Thyroid gland (tissue), 4 donors: Measurements from ENCODE around the gene CD96. TPM values are rescaled to one million over a fixed set of nuclear protein-coding genes. Genes with fewer than 3 reads are reported as not detected.
A peak's percentile ranks its signal among the peaks of the same experiment; 100 is the strongest.

ENCODE experiments used
- DNase-seq, 2 donors: peaks; one replicate each; pipeline ENCODE4 v3.0.0-alpha.2; 2019
- H3K27ac ChIP-seq, 3 donors: fragments of 200-600 bp; sonication (generic); 1 replicate in 2 of 3; 2 replicates in 1 of 3; pipeline ENCODE4 v1.5.1; 2016 to 2019; ENCODE audit warnings: mild to moderate bottlenecking in 1 of 3, moderate library complexity in 1 of 3
- H3K27me3 ChIP-seq: fragments of 200-600 bp; sonication (generic); one replicate; pipeline ENCODE4 v1.5.1; 2019
- H3K36me3 ChIP-seq, 2 donors: fragments of 200-600 bp; sonication (generic); one replicate each; pipeline ENCODE4 v1.5.1; 2016 to 2019
- H3K4me1 ChIP-seq, 2 donors: fragments of 200-600 bp; sonication (generic); one replicate each; pipeline ENCODE4 v1.5.1; 2017 to 2019
- H3K4me3 ChIP-seq, 3 donors: fragments of 200-600 bp; sonication (generic); replicated peaks in 1 of 3; 1 replicate in 2 of 3; 2 replicates in 1 of 3; pipeline ENCODE4 v1.5.1; 2016; ENCODE audit warnings: mild to moderate bottlenecking in 1 of 3
- H3K9me3 ChIP-seq: fragments of 200-600 bp; sonication (generic); one replicate; pipeline ENCODE4 v1.5.1; 2017
- CTCF ChIP-seq, 6 experiments: fragments of 200-600 bp in 3 of 6; fragments of 450-650 bp in 3 of 6; sonication (generic) in 3 of 6; IDR thresholded peaks; one replicate each; pipeline ENCODE4 v1.5.1; 2016 to 2019; ENCODE audit warnings: antibody characterized with exemption in 6 of 6, mild to moderate bottlenecking in 2 of 6, inconsistent platforms in 1 of 6, moderate library complexity in 1 of 6
- POLR2A ChIP-seq, 2 donors: fragments of 450-650 bp; IDR thresholded peaks; one replicate each; pipeline ENCODE4 v1.6.1; 2017; ENCODE audit warnings: antibody characterized with exemption in 2 of 2, mild to moderate bottlenecking in 2 of 2, moderate library complexity in 1 of 2
- WGBS, 2 donors: methylation state at CpG; one replicate each; pipeline ENCODE4 v1.1.5; 2017; 5-methylcytosine and 5-hydroxymethylcytosine counted together
- intact Hi-C: fragments of 100-400 bp; cut with DNase I; formaldehyde crosslinking; loops from one replicate; pipeline ENCODE4 v1.15.1; 2023
- total RNA-seq, 4 donors: library from RNA; depleted of rRNA; stranded (reverse); fragments of >200 nt; gene quantifications; one replicate each; pipeline ENCODE4 v1.2.3, GENCODE V29; 2016

Gene CD96
- total RNA-seq, 4 donors from 2014 or later, result 2.8 to 4.6 (median 3.7) TPM

- H3K4me1 ChIP-seq, result peaks cover 7 to 13% of the 10 kb centered on the region in 2 donors
- no peak overlapping the region for H3K4me3 ChIP-seq
- intact Hi-C loops, result loop anchor here (5.0 kb wide), 1 partner anchor 119 kb away; no protein-coding TSS in a partner anchor
- no peaks in the 10 kb centered on the region for H3K9me3 ChIP-seq
- H3K27me3 ChIP-seq, result no peaks in the 10 kb centered on the region
- H3K36me3 ChIP-seq, result no peaks in the 10 kb centered on the region
- peak in 1 of 2 donors; percentile 26 for DNase-seq
- TF ChIP-seq POLR2A (IDR thresholded peaks at IDR 0.05) (no peak), CTCF (IDR thresholded peaks at IDR 0.05) (peak in 5 of 6 experiments; percentile 24 to 73 (median 57))
- H3K27ac ChIP-seq, result peak overlapping the region in 2 of 3 donors; percentile 19 to 54
- 54 to 55% methylated on average over 2 of the region's 2 CpGs for WGBS, 2 donors
Observed at GRCh38 chr3:111691293-111691909, 149.4 kb downstream of the CD96 start.

- TF ChIP-seq CTCF (IDR thresholded peaks at IDR 0.05) (no peak), POLR2A (IDR thresholded peaks at IDR 0.05) (no peak)
Observed at GRCh38 chr3:111692593-111693552, 150.9 kb downstream of the CD96 start.

GRCh38 chr3:111694471-111694870 lies 152.5 kb downstream of the CD96 start:
- H3K4me3 ChIP-seq, result no peak overlapping the region
- 94 to 97% methylated on average over 2 of the region's 2 CpGs for whole genome bisulfite sequencing, 2 donors

More at GRCh38 chr3:111692593-111693552, 150.9 kb downstream of the CD96 start:
- H3K4me1 ChIP-seq, result peaks cover 7 to 13% of the 10 kb centered on the region in 2 donors
- H3K4me3 ChIP-seq, result no peak overlapping the region
- H3K36me3 ChIP-seq, result no peaks in the 10 kb centered on the region
- 82 to 89% methylated on average over 8 of the region's 8 CpGs for WGBS, 2 donors
- intact Hi-C loops, result loop anchor here (5.0 kb wide), 1 partner anchor 121 kb away; no protein-coding TSS in a partner anchor
- H3K27ac ChIP-seq, result no peak overlapping the region
- H3K9me3 ChIP-seq, result no peaks in the 10 kb centered on the region
- no peaks in the 10 kb centered on the region for H3K27me3 ChIP-seq
- no peak for DNase-seq

GRCh38 chr3:111695636-111696117 lies 153.7 kb downstream of the CD96 start:
- Histone ChIP-seq H3K4me1 (peaks cover 5 to 6% of the 10 kb centered on the region in 2 donors), H3K36me3 (no peaks in the 10 kb centered on the region), H3K4me3 (no peak overlapping the region), H3K27ac (no peak overlapping the region), H3K9me3 (no peaks in the 10 kb centered on the region), H3K27me3 (no peaks in the 10 kb centered on the region)
- 73 to 83% methylated on average over 1 of the region's 1 CpG for WGBS, 2 donors
- TF ChIP-seq POLR2A (IDR thresholded peaks at IDR 0.05), result no peak
- TF ChIP-seq CTCF (IDR thresholded peaks at IDR 0.05), result no peak
- intact Hi-C loops, result no loop called here
- no peak for DNase-seq

More at GRCh38 chr3:111694471-111694870, 152.5 kb downstream of the CD96 start:
- H3K27ac ChIP-seq, result no peak overlapping the region
- no peaks in the 10 kb centered on the region for H3K27me3 ChIP-seq
- H3K4me1 ChIP-seq, result peaks cover 7 to 13% of the 10 kb centered on the region in 2 donors
- H3K36me3 ChIP-seq, result no peaks in the 10 kb centered on the region
- no peaks in the 10 kb centered on the region for H3K9me3 ChIP-seq
- no peak for TF ChIP-seq CTCF (IDR thresholded peaks at IDR 0.05)
- TF ChIP-seq POLR2A (IDR thresholded peaks at IDR 0.05), result no peak
- DNase-seq, result no peak
- intact Hi-C loops, result loop anchor here (5.0 kb wide), 1 partner anchor 122 kb away; no protein-coding TSS in a partner anchor
